EL (cell line): ENCODE data around the gene SNAPC4.

Experiments used
- DNase-seq: peaks from one replicate; pipeline ENCODE4 v3.0.0-alpha.2; 2016

The SNAPC4 gene, protein sequence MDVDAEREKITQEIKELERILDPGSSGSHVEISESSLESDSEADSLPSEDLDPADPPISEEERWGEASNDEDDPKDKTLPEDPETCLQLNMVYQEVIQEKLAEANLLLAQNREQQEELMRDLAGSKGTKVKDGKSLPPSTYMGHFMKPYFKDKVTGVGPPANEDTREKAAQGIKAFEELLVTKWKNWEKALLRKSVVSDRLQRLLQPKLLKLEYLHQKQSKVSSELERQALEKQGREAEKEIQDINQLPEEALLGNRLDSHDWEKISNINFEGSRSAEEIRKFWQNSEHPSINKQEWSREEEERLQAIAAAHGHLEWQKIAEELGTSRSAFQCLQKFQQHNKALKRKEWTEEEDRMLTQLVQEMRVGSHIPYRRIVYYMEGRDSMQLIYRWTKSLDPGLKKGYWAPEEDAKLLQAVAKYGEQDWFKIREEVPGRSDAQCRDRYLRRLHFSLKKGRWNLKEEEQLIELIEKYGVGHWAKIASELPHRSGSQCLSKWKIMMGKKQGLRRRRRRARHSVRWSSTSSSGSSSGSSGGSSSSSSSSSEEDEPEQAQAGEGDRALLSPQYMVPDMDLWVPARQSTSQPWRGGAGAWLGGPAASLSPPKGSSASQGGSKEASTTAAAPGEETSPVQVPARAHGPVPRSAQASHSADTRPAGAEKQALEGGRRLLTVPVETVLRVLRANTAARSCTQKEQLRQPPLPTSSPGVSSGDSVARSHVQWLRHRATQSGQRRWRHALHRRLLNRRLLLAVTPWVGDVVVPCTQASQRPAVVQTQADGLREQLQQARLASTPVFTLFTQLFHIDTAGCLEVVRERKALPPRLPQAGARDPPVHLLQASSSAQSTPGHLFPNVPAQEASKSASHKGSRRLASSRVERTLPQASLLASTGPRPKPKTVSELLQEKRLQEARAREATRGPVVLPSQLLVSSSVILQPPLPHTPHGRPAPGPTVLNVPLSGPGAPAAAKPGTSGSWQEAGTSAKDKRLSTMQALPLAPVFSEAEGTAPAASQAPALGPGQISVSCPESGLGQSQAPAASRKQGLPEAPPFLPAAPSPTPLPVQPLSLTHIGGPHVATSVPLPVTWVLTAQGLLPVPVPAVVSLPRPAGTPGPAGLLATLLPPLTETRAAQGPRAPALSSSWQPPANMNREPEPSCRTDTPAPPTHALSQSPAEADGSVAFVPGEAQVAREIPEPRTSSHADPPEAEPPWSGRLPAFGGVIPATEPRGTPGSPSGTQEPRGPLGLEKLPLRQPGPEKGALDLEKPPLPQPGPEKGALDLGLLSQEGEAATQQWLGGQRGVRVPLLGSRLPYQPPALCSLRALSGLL (N-terminal part only)

DNA sequence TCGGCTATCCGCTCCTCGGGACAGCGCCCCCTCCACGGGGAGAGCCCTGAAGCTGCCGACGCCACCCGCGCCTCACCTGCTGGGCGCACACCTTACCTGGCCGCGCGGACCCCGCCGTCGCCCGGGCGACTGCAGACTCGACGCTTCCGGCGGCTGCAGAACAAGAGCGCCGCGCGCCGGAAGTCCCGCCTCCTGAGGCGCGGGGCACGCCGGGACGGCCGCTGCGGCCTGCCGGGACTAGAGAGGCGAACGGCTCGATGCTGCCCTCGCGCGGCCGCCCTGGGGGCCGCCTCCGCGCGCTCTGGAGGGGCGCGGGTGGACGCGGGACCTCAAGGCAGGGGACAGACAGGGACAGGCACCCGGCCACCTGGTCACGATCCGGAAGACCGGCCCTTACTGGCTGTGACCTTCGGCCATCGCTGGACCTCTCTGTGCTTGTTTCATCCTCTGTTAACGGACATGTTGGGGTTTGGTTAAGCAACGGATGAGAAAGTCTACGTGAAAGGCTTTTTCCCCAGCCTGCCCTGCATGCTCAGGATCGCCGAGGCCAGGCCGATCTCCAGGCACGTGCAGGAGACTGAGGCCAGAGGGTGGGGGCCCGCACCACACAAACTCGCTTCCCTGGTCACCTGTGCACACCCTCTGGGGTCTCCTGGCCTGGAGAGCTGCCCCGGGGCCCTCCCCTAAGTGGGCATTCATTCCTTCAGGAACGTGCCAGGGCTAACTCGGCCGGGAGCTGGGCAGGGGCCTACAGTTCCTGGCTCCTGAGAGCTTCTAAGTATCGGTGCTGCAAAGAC, at the start of gene SNAPC4:
Gene SNAPC4 (minus strand): TSS at position 133 of the 797 bp plus-strand sequence. CDS start 1,742 bp downstream, outside the sequence.
- peak; percentile 83 for DNase-seq

DNA sequence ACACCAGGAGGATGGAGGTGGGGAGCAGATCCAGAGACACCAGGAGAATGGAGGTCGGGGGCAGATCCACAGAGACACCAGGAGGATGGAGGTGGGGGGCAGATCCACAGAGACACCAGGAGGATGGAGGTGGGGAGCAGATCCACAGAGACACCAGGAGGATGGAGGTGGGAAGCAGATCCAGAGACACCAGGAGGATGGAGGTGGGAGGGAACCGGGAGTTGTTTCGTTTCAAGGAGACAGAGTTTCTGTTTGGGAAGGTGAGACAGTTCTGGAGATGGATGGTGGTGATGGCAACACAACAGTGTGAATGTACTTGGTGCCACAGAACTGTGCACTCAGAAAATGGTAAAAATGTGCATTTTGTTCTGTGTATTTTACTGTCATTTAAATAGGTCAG, 48.7 kb upstream of the SNAPC4 start:
- no peak for DNase-seq

DNA sequence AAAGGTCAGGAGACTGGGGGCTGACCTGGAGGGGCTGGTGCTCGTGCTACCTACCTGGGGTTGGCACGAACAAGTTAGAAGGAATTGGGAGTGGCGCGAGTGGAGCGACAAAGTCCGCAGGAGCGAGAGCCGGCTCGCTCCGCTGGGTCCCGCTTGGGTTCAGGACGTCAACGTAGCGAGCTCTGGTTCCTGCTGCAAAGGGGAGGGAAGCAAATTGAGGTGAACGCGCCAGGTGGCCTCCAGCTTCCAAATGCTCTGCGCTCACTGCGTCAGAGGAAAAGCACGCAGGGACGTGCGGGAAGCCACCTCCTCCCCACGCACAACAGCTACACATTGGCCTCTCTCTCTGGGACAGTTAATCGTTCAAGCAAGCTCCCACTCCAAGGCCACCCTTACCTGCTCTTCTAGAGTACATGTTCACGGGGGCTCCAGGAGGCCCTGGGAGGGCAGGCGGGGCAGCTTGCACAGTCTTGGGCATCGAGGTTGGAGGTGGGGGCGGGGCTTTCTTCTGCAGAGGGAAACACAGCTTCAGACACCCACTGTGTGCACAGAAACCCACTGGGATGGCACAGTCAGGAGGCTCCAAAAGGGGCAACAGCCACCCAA, 47.3 kb upstream of the SNAPC4 start:
- no peak for DNase-seq

DNA sequence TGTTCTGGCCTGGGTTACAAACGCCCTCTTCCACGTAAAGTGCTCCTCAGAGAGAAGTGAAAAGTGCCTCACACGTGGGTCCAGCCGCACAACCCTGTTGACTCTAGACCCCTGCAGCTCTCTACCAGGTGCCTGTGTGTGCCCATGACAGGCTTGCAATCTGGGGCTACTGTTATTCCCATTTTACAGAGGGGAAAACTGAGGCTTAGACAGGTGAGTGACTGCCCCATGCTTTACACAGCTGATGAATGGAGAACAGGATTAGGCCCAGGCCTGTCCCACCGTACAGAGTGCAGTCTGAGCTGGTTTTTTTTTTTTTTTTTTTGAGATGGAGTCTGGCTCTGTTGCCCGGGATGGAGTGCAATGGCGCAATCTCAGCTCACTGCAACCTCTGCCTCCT, 45.8 kb upstream of the SNAPC4 start:
- DNase-seq: no peak

DNA sequence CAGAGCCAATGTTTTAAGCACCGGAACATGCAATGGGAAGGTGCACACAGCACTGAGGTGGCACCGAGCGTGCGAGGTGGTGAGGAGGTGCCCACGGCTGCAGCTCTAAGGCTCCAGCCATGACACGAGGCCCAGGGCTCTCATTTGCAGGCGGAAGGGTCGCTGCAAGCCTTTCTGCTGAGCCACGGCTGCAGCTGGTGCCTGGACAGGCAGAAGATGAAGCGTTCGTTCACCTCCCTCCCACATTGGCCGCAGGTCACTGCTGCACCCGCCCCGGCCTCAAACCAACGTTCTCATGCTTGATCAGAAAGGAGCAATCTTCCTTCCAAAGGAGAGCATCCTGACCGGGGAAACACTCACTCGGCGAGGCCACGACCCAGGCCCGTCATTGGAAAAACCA, 44.1 kb upstream of the SNAPC4 start:
- no peak for DNase-seq

DNA sequence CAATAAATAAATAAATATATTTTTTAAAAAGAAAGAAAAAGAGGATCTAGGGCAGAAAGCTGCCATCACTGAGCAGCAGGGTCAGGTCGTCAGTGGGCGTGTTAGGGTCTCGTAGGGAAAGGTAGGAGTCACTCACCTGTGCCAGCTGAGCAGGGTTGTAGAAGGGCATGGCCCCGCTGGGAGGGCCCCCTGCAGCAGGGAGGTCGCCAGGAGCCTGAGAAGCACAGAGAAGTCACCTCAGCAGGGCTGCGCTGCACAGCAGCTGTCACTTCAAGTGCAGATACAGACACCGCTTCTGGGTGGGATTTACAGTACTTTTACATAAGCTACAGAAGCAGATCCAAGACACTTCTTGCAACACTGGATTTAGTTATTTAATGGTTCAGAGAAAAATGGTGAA, 43.7 kb upstream of the SNAPC4 start:
- no peak for DNase-seq

DNA sequence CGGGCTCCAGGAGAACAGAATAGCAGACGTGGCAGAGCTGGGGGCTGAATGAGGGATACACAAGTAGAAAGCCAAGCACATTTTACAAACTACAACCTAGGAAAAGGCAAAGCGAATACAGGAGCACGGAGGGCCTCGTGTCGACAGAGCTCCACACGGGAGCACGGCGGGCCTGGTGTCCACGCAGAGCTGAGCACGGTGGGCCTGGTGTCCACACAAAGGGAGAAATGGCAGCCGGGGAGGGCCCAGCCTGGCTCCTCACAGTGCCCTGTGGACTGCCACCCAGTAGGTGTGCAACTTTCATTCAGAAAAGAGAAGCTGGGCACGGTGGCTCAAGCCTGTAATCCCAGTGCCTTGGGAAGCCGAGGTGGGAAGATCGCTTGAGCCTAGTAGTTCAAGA, 43.1 kb upstream of the SNAPC4 start:
- no peak for DNase-seq

DNA sequence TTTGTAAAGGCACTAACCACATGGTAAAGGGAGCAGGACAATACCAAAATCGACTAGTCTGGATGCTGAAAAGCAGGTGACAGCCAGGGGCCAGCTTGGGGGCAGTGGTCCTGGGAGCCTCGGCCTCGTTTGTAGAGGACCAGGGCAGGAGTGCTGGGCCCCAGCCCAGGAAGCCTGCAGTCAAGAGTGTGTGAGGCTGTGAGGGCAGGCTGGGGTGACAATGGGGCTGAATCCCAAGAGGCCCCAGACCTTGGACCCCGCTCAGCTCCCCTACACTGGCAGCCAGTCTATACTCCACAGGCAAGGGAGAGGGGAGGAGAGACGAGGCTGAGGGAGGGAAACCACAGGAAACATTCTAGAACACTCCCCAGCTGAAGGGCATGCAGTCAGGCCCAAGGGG, 42.3 kb upstream of the SNAPC4 start:
- DNase-seq: no peak

DNA sequence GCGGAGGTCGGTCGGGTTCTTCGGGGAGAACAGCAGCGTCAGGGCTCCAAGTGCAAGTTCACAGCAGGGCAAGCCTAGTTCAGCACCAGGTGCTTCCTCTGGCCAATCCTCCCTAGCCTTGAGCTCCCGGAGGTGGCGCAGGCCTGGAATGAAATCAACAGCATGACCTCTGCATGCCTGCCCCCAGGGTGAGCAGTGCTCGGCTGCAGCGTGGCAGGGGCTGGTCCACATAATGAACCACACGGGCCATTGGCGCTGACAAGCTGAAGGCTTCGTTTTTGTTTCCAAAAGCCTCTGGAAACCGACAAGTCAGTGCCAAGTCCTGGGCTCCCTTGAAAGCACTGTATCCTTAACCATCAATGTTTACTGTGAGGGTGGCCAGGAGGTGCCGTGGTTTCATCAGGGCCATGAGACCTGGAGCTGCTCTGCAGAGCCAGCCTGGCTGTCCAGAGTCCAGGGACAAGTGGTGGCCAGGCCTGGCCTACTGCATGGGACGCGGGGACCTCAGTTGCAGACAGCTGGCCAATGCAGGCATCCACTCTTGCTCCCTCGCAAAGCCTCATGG, 41.8 kb upstream of the SNAPC4 start:
- DNase-seq: no peak

DNA sequence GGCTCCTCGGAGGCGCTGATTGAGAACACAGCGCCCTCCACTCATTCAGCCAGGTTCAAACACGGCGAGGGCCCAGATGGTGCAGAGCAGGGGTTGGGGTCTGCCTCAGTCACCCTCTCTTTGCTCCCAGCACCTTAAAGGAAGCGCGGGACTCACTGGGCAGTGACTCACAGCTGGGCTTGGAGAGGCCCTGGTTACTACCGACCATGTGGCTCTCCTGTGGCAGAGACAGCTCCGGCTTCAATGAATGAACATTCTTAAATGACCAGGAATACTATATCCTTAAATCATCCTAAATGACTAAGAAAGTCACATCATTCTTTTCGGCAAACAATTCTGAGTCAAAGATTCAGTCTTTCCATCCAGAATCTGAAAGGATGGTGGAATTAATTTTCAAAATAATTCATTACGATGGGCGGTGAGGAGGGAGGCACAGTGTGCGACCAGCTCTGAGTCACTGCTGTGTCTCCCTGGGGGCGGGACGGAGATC, 41.3 kb upstream of the SNAPC4 start:
- DNase-seq: peak; percentile 46

DNA sequence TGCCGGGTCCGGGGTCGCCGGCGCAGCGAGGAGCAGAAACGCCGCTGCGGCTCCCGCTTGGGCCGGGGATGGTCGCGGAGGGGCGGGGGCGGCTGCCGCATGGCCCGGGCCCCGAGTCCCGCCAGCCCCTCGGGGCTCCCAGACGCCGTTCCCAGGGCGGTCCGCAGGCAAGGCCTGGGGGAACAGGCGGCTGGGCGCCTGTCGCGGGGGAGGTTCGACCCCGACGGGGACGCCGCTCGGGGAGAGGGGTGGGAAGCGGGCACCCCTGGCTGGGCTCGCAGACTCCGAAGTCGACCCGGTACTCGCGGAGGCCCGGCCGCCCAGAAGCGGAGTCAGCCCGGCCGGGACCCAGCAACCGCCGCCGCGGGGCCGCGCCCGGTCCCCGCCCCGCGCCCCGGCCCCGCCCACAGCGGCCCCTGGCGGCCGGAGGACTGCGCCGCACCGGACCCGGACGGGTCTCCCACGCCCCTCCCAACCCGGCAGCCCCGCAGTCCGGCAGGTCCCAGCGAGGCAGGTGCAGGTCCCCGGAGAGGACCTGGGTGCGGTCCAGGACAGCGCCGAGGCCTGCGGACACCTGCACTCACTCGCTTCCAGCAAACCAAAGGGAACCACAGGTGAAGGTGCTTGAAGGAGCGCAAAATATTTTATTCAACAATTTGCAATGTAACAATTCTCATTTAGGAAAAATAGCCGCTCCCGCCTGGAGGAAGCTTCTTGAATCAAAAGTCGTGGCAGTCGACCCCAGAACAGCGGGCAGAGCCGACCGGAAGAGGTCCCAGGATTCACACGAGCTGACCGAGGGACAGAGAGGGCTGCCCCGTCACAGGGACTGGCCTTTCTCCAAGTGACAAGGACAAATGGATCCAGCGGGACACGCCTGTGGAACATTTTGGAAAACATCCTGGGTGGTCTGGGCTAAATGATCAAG, 39.8 kb upstream of the SNAPC4 start, which contains the start of gene INPP5E:
Gene INPP5E (minus strand): TSS at position 365 of the 928 bp plus-strand sequence. CDS start 426 bp downstream, outside the sequence.
- DNase-seq: peak; percentile 68

DNA sequence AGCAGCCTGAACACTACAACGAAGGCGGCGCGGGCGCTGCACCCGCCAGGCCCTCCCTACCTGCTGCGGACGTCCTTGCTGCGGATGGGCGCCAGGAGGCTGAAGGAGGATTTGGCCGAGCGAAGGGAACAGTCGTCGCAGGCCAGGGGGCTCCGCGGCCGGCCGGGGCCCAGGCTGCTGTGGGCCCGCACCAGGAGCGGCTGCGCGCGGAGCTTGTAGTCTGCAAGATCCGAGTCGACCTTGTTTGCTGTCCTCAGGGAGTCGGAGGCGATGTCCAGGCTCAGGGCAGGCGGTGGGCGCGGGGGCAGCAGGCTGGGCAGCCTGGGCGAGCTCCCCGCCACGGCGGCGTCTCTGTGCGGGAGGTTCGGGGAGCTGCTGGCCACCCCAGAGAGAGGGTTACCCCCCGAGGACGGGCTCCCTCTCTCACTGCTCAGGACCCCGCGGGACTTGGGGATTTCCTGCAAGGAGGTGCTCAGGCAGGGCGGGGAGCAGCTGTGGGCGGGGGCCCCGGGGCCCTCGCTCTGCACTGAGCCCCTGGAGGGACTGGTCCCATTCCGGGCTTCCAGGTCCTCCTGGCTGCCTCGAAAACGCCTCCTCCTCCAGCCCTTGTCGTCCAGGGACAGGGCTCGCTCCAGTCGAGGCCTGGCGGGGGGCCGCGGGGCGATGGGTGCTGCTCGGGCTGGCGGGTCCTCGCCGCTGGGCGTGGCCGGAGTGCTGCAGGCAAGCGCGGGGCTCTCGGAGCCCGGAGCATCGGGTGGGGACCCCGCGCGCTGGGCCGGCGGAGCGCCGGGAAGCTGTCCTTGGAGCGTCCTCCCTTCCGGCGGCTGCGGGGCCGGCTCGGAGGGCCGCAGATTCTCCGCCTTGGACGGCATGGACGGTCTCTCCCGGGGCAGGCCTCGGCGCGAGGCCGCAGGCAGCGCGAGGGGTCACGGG, 38.8 kb upstream of the SNAPC4 start:
- DNase-seq: peak; percentile 51

DNA sequence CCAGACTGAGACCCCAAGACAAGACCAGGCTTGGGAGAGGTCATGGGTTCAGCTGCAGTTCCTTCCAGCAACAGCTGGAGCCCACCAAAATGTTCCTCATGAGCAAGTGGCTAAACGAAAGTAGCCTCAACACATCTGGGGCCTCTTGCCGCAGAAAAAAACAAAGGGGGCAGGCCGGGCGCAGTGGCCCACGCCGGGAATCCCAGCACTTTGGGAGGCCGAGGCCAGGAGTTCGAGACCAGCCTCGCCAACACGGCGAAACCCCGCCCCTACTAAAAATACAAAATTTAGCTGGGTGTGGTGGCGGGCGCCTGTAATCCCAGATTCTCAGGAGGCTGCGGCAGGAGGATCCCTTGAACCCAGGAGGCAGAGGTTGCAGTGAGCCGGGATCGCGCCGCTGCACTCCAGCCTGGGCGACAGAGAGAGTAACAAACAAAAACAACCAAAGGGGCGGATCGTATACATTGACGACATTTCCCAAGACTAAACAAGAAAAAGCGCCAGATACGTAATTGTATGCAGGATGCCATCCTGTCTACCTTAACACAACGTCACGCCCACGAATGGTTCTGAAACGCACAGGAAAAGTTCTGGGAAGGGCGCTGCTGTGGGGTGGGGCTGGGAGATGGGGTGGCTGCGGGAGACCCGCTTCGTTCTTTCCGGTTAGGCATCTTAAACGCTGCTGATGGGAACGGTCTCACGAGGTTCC, 38.0 kb upstream of the SNAPC4 start:
- peak; percentile 31 for DNase-seq

DNA sequence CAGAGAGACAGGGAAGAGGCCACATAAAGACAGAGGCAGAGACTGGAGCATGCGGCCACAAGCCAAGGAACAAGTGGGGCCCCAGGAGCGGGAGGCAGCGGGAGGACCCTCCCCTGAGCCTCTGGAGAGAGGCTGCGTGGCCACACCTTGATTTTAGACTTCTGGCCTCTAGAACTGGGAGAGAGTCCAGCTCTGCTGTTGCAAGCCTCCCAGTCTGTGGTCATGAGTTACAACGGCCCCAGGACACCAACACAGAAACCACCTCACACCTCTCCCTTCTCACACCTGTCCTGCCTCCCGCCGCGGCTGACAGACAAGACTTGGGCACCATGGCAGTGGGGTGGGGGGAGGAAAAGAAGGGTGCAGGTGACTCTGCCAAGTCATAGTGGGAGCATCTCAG, 37.5 kb upstream of the SNAPC4 start:
- DNase-seq: peak; percentile 22

DNA sequence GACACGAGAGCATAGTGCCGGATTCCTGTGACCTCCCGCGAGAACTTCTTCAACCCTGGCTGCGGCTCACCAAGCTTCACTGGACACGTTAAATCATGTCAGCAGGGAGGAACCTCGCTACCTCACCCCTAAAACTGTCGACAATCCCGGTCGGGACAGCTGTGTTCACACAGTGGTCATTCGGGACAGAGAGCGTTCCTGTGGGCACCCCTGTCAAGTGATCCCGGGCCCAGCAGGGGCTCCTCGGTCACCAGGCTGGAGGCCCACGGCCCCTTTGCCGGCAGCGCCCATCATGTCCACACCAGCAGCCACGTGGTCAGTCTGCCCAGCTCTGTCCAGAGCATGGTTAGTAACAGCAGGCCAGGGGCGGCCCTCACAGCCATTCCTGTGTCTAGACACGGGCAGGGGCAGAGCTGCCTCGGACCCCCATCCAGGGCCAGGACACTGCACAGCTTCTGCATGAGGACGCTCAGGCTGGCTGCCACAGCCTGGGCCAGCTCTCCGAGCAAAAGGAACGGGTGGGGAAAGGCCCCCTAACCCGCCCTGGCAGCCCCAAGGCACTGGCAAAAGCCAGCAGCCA, 36.2 kb upstream of the SNAPC4 start:
- no peak for DNase-seq

DNA sequence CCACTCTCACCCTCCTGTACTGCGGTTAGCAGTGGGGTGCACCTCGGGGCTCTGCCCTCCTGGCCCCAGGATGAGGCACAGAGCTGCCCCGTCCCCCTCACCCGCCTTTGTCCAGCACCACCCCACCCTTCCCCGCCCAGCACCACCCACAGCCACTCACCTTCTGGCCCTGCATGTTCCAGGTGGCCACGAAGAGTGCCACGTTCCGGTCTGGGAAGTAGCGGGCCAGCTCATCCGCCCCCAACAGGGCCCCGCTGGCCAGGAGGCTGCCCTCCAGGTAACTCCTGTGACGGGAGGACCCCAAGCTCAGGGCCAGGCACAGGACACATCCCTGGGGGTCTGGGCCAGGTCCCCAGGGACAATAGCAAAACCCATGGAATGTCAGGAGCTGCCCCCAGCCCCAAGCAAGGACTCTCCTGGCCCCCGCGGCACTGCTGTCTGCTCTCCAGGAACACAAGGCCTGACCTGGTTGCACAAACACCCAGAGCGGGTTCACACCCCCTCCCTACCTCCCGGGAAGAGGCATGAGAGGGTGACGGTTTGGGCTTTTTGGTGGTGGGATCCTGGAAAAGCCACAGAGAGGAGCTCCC, 34.7 kb upstream of the SNAPC4 start:
- no peak for DNase-seq
